ENCODE results near the gene PSME2.
A peak's percentile ranks its signal among the peaks of the same experiment; 100 is the strongest.

PSME2 gene

DNA sequence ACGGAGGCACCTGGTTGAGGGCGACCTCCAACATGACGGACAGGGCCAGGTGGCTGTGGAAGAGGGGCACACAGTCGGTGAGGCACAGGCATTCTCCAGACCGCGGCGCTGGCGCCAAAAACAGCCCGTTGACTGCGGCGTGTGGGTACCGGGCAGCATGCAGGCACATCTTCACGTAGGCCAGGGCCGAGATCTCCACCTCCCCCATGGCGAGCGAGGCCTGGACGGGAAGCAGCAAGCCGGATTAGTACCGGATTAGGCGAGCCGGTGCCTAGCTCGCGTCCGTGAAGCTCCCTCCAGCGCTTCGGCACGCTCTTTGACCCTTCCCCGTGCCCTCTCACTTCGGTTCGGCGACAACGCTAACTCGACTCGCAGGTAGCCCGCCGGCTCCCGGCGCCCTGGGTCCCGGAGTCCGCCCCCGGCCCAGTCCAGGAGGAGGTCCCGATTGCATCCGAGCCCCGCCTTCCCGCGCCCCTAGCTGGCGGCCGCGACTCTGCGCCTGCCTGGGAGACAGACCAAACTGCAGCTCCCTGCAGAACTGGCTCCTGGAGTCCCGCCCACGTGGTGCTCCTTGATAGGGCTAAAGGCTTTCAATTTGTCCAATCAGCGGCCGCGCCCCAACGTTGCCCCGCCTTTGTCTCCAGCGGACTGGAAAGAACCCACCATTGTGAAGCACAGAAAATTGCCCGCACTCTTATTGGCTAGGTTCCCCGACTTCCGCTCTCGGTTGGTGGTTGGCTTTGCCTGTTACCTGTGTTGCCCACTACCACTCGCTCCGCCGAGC, 5.1 kb downstream of the PSME2 start, which contains the start of gene EMC9:
Gene EMC9, minus strand, starts transcription at position 495 of the 784 bp plus-strand sequence. Its CDS starts 287 bp downstream, at position 208.
- peak; percentile 97 for DNase-seq (ENCODE audit: low spot score)
- in situ Hi-C loops (cut with MboI; ENCODE audit: low pct_unique_long_range_greater_than_20kb, low sequenced_read_pairs, unreplicated experiment): no loop called here
- TF ChIP-seq, protein P1, sequence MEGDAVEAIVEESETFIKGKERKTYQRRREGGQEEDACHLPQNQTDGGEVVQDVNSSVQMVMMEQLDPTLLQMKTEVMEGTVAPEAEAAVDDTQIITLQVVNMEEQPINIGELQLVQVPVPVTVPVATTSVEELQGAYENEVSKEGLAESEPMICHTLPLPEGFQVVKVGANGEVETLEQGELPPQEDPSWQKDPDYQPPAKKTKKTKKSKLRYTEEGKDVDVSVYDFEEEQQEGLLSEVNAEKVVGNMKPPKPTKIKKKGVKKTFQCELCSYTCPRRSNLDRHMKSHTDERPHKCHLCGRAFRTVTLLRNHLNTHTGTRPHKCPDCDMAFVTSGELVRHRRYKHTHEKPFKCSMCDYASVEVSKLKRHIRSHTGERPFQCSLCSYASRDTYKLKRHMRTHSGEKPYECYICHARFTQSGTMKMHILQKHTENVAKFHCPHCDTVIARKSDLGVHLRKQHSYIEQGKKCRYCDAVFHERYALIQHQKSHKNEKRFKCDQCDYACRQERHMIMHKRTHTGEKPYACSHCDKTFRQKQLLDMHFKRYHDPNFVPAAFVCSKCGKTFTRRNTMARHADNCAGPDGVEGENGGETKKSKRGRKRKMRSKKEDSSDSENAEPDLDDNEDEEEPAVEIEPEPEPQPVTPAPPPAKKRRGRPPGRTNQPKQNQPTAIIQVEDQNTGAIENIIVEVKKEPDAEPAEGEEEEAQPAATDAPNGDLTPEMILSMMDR (IDR thresholded peaks at IDR 0.05; ENCODE audit: extremely low read depth, insufficient read depth, missing control alignments): no peak

DNA sequence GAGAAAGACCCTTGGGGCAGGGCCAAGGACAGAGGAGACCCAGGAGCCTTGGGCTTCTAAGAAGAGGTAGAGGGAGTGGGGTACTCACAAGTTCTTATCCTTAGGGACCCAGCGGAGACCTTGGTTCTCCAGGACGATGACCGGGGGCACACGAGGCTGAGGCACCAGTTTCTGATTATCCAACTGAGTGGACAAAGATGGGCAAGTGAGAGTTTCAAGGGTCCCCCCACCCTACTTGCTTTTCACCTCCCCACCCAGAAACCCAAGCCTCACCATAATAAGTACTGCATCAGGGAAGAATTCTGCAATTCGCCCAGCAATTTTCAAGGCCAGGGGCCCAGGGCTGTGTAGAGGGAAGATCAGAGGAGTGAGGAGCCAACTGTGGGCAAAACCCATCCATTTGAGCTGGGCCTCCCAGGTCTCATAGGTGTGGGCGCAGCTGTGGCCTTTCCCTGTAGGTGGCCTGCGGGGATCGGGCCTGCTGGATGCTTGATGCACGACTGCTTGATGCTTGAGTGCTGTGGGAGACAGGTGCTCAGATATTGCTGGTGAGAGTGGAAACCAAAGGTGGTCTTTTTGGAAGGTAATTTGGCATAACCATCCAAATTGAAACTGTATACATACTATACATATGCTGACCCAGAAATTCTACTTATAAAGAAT, 7.0 kb downstream of the PSME2 start:
- in situ Hi-C loops (cut with MboI; ENCODE audit: low pct_unique_long_range_greater_than_20kb, low sequenced_read_pairs, unreplicated experiment): no loop called here
- DNase-seq (ENCODE audit: low spot score): no peak
- TF ChIP-seq, protein P1 (IDR thresholded peaks at IDR 0.05; ENCODE audit: extremely low read depth, insufficient read depth, missing control alignments): no peak

DNA sequence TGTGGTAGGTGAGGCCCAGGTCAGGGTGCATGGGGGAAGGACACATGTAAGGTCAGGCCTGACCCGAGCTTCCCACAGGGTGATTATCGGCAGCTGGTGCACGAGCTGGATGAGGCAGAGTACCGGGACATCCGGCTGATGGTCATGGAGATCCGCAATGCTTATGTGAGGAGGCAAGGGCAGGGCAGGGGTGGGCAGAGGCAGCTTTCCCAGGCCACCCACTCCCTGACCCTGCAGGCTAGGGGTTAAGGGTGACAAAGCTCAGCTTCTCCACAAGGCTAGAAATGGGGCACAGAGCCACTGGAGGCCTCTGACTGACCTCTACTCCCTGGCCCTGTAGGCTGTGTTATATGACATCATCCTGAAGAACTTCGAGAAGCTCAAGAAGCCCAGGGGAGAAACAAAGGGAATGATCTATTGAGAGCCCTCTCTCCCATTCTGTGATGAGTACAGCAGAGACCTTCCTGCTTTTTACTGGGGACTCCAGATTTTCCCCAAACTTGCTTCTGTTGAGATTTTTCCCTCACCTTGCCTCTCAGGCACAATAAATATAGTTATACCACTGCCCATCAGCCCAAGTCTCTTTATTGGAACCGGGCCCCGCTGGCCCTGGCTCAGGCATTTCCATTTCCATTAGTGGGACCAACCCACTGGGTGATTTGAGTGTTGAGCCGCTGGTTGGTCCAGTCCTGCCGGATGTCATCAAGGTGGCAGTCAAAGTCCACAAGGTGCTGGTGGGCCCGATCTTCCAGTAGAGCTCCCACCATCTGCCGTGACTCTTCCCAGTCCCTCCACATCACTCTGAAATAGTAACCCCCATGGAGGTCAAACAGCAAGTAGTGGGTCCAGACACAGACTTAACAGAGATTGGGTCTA, 7.8 kb downstream of the PSME2 start:
- in situ Hi-C loops (cut with MboI; ENCODE audit: low pct_unique_long_range_greater_than_20kb, low sequenced_read_pairs, unreplicated experiment): no loop called here
- TF ChIP-seq, protein P1 (IDR thresholded peaks at IDR 0.05; ENCODE audit: extremely low read depth, insufficient read depth, missing control alignments): no peak
- DNase-seq (ENCODE audit: low spot score): no peak

DNA sequence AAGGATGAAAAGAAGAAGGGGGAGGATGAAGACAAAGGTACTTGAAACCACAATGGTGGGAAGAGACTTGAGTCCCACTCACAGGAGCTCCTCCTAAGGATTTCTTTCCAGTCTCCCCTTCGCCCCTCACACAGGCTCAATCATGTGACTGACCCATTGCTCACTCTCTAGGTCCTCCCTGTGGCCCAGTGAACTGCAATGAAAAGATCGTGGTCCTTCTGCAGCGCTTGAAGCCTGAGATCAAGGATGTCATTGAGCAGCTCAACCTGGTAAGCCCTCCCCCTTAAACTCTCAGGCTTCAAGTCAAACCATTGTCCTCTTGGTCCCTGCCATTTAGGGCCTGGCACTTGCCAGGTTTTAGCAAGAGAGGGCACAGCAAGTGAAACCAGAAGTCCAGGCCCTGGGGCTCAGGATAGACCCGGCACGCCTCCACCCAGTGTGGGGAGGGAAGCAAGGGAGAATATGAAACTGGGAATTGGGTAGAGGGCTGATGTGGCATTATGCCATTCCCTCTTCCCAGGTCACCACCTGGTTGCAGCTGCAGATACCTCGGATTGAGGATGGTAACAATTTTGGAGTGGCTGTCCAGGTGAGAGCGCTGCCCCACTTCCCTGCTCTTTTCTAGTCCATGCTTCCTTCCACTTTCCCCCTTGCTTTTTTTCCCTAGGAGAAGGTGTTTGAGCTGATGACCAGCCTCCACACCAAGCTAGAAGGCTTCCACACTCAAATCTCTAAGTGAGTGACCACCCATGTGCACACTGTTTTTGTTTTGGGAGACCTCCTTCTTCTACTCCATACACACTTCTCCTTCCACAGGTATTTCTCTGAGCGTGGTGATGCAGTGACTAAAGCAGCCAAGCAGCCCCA, 8.6 kb downstream of the PSME2 start:
- DNase-seq (ENCODE audit: low spot score): no peak
- in situ Hi-C loops (cut with MboI; ENCODE audit: low pct_unique_long_range_greater_than_20kb, low sequenced_read_pairs, unreplicated experiment): no loop called here
- TF ChIP-seq, protein P1 (IDR thresholded peaks at IDR 0.05; ENCODE audit: extremely low read depth, insufficient read depth, missing control alignments): no peak

- no peak for DNase-seq (ENCODE audit: low spot score)
- TF ChIP-seq, protein P1 (IDR thresholded peaks at IDR 0.05; ENCODE audit: extremely low read depth, insufficient read depth, missing control alignments): no peak
- in situ Hi-C loops (cut with MboI; ENCODE audit: low pct_unique_long_range_greater_than_20kb, low sequenced_read_pairs, unreplicated experiment): no loop called here
These were observed 9.5 kb downstream of the PSME2 start for GRCh38 chr14:24136684-24137528.

All from GM13977 (cell line).